ENCODE results near the gene TTC34.

- TF ChIP-seq CTCF (IDR thresholded peaks at IDR 0.05) (no peak), POLR2A (IDR thresholded peaks at IDR 0.05) (no peak)
These were observed 23.5 kb upstream of the TTC34 start for GRCh38 chr1:2824999-2825398.
